ENCODE measurements around the gene PPP1R16B. TPM values are rescaled to one million over a fixed set of nuclear protein-coding genes. Genes with fewer than 3 reads are reported as not detected.

PPP1R16B gene
- total and polyA plus RNA-seq, 10 of the 15 experiments (the other 5 are each of a cell fraction or from before 2014, with no cell fraction given), result 13.4 to 90.2 (median 66.7) TPM

- TF ChIP-seq, protein P1, sequence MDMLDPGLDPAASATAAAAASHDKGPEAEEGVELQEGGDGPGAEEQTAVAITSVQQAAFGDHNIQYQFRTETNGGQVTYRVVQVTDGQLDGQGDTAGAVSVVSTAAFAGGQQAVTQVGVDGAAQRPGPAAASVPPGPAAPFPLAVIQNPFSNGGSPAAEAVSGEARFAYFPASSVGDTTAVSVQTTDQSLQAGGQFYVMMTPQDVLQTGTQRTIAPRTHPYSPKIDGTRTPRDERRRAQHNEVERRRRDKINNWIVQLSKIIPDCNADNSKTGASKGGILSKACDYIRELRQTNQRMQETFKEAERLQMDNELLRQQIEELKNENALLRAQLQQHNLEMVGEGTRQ (IDR thresholded peaks at IDR 0.05; ENCODE audit: borderline replicate concordance, low read depth, low read length), result no peak
- no peak for TF ChIP-seq NR2C1 (IDR thresholded peaks at IDR 0.05)
- TF ChIP-seq IKZF2 (IDR thresholded peaks at IDR 0.05), result peak in 1 of 2 experiments; percentile 8; a peak in 1 of 4 replicates
- TF ChIP-seq, protein P2, sequence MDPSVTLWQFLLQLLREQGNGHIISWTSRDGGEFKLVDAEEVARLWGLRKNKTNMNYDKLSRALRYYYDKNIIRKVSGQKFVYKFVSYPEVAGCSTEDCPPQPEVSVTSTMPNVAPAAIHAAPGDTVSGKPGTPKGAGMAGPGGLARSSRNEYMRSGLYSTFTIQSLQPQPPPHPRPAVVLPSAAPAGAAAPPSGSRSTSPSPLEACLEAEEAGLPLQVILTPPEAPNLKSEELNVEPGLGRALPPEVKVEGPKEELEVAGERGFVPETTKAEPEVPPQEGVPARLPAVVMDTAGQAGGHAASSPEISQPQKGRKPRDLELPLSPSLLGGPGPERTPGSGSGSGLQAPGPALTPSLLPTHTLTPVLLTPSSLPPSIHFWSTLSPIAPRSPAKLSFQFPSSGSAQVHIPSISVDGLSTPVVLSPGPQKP (IDR thresholded peaks at IDR 0.05; ENCODE audit: low read depth, low read length), result no peak
- no peak for TF ChIP-seq RAD21 (IDR thresholded peaks at IDR 0.05; ENCODE audit: insufficient read depth, low read depth, low read length)
- peak; percentile 41; the same call in 1 of the 2 replicates for TF ChIP-seq RB1 (IDR thresholded peaks at IDR 0.05; ENCODE audit: borderline replicate concordance)
- TF ChIP-seq CBFB (IDR thresholded peaks at IDR 0.05; ENCODE audit: low read depth), result no peak
- no peak for TF ChIP-seq NFYA (IDR thresholded peaks at IDR 0.05; ENCODE audit: borderline replicate concordance, low read depth, low read length)
- no peak for TF ChIP-seq NR2F1 (conservative IDR thresholded peaks at IDR 0.05)
- TF ChIP-seq GATAD2B (conservative IDR thresholded peaks at IDR 0.05; ENCODE audit: low read depth), result 0 out of 2 replicates have a peak, but pooled peaks have one; percentile 12
- 0 out of 2 replicates have a peak, but pooled peaks have one; percentile 46 for TF ChIP-seq TBL1XR1 (IDR thresholded peaks at IDR 0.05; ENCODE audit: low read depth, low read length)
- TF ChIP-seq TCF3 (IDR thresholded peaks at IDR 0.05; ENCODE audit: borderline replicate concordance, insufficient read depth, low read depth, low read length), result 0 out of 2 replicates have a peak, but pooled peaks have one; percentile 67
- 0 out of 2 replicates have a peak, but pooled peaks have one; percentile 60 for TF ChIP-seq TCF12 (IDR thresholded peaks at IDR 0.05; ENCODE audit: low read depth, low read length)
- TF ChIP-seq SP1 (IDR thresholded peaks at IDR 0.05; ENCODE audit: low read depth, low read length), result no peak
- TF ChIP-seq CEBPZ (IDR thresholded peaks at IDR 0.05; ENCODE audit: low read depth, low read length), result no peak
- TF ChIP-seq, protein P3, sequence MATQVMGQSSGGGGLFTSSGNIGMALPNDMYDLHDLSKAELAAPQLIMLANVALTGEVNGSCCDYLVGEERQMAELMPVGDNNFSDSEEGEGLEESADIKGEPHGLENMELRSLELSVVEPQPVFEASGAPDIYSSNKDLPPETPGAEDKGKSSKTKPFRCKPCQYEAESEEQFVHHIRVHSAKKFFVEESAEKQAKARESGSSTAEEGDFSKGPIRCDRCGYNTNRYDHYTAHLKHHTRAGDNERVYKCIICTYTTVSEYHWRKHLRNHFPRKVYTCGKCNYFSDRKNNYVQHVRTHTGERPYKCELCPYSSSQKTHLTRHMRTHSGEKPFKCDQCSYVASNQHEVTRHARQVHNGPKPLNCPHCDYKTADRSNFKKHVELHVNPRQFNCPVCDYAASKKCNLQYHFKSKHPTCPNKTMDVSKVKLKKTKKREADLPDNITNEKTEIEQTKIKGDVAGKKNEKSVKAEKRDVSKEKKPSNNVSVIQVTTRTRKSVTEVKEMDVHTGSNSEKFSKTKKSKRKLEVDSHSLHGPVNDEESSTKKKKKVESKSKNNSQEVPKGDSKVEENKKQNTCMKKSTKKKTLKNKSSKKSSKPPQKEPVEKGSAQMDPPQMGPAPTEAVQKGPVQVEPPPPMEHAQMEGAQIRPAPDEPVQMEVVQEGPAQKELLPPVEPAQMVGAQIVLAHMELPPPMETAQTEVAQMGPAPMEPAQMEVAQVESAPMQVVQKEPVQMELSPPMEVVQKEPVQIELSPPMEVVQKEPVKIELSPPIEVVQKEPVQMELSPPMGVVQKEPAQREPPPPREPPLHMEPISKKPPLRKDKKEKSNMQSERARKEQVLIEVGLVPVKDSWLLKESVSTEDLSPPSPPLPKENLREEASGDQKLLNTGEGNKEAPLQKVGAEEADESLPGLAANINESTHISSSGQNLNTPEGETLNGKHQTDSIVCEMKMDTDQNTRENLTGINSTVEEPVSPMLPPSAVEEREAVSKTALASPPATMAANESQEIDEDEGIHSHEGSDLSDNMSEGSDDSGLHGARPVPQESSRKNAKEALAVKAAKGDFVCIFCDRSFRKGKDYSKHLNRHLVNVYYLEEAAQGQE (IDR thresholded peaks at IDR 0.05; ENCODE audit: low read depth, low read length), result no peak
- TF ChIP-seq JUNB (IDR thresholded peaks at IDR 0.05), result no peak
- peak; percentile 61; the same call in 1 of the 2 replicates for TF ChIP-seq POLR2AphosphoS2 (IDR thresholded peaks at IDR 0.05; ENCODE audit: low read depth, low read length)
- no peak for TF ChIP-seq CHD1 (IDR thresholded peaks at IDR 0.05; ENCODE audit: low read depth, low read length)
- TF ChIP-seq RUNX3 (IDR thresholded peaks at IDR 0.05; ENCODE audit: low read length), result no peak
- TF ChIP-seq, protein P4, sequence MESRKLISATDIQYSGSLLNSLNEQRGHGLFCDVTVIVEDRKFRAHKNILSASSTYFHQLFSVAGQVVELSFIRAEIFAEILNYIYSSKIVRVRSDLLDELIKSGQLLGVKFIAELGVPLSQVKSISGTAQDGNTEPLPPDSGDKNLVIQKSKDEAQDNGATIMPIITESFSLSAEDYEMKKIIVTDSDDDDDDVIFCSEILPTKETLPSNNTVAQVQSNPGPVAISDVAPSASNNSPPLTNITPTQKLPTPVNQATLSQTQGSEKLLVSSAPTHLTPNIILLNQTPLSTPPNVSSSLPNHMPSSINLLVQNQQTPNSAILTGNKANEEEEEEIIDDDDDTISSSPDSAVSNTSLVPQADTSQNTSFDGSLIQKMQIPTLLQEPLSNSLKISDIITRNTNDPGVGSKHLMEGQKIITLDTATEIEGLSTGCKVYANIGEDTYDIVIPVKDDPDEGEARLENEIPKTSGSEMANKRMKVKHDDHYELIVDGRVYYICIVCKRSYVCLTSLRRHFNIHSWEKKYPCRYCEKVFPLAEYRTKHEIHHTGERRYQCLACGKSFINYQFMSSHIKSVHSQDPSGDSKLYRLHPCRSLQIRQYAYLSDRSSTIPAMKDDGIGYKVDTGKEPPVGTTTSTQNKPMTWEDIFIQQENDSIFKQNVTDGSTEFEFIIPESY (IDR thresholded peaks at IDR 0.05), result no peak
These were observed at the start of gene PPP1R16B (continued) for GRCh38 chr20:38805502-38805957.

Measured in GM12878 (cell line).